Neutrophil (primary cell): ENCODE data around the gene CNTN5.

Experiments
- H3K27ac ChIP-seq: fragments of 200-600 bp; sonication (generic); 2 replicates; pipeline ENCODE4 v1.5.1; 2016; ENCODE audit warnings: mild to moderate bottlenecking, moderate library complexity
- H3K27me3 ChIP-seq: fragments of 200-600 bp; sonication (generic); 2 replicates; pipeline ENCODE4 v1.6.0; 2016; ENCODE audit warnings: mild to moderate bottlenecking
- H3K36me3 ChIP-seq: fragments of 200-600 bp; sonication (generic); 2 replicates; pipeline ENCODE4 v1.5.1; 2017
- H3K4me1 ChIP-seq, 2 experiments: fragments of 200-600 bp in 1 of 2; sonication (generic) in 1 of 2; 1 replicate in 1 of 2; 2 replicates in 1 of 2; pipeline versions ENCODE4 v1.5.1 to v1.6.1; 2013 to 2016; ENCODE audit warnings: low read depth in 1 of 2, low read length in 1 of 2, mild to moderate bottlenecking in 1 of 2, moderate library complexity in 1 of 2; ENCODE audit not compliant: control insufficient read depth in 1 of 2, insufficient read depth in 1 of 2
- H3K4me3 ChIP-seq, 2 experiments: fragments of 200-600 bp in 1 of 2; sonication (generic) in 1 of 2; 1 replicate in 1 of 2; 2 replicates in 1 of 2; pipeline ENCODE4 v1.5.1; 2013 to 2016; ENCODE audit warnings: low read depth in 1 of 2, low read length in 1 of 2, mild to moderate bottlenecking in 1 of 2, moderate library complexity in 1 of 2
- H3K9me3 ChIP-seq: fragments of 200-600 bp; sonication (generic); 2 replicates; pipeline ENCODE4 v1.5.1; 2016
- TF ChIP-seq, protein P1 (sequence below): fragments of 200-600 bp; sonication (generic); IDR thresholded peaks from 2 replicates; pipeline ENCODE4 v1.5.1; 2016; ENCODE audit warnings: antibody characterized with exemption

Gene CNTN5

DNA sequence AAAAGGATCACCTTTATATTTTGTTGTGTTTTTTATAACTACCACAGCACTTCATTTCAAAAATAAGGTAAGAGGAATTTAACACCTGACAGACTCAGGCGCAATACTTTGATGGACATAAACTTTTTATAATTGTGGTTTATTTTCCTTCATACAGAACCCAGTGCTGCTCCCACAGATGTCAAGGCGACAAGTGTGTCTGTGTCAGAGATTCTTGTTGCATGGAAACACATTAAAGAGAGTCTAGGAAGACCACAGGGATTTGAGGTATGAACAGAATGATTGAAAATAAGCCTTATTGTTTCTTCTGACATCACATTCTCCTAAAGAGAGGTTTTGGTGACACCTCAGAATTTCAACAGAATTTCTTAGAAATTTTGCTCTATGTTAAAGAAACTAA lies 1287.5 kb downstream of the CNTN5 start:
- Histone ChIP-seq H3K27me3 (no peaks in the 10 kb centered on the region), H3K4me3 (no peak overlapping the region), H3K9me3 (no peaks in the 10 kb centered on the region), H3K4me1 (no peaks in the 10 kb centered on the region), H3K27ac (no peak overlapping the region), H3K36me3 (no peaks in the 10 kb centered on the region)
- TF ChIP-seq, protein P1, sequence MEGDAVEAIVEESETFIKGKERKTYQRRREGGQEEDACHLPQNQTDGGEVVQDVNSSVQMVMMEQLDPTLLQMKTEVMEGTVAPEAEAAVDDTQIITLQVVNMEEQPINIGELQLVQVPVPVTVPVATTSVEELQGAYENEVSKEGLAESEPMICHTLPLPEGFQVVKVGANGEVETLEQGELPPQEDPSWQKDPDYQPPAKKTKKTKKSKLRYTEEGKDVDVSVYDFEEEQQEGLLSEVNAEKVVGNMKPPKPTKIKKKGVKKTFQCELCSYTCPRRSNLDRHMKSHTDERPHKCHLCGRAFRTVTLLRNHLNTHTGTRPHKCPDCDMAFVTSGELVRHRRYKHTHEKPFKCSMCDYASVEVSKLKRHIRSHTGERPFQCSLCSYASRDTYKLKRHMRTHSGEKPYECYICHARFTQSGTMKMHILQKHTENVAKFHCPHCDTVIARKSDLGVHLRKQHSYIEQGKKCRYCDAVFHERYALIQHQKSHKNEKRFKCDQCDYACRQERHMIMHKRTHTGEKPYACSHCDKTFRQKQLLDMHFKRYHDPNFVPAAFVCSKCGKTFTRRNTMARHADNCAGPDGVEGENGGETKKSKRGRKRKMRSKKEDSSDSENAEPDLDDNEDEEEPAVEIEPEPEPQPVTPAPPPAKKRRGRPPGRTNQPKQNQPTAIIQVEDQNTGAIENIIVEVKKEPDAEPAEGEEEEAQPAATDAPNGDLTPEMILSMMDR, result no peak

- Histone ChIP-seq H3K36me3 (no peaks in the 10 kb centered on the region), H3K4me3 (no peak overlapping the region)
- TF ChIP-seq, protein P1, result no peak
These were observed 1295.2 kb downstream of the CNTN5 start for GRCh38 chr11:100315946-100316345.

GRCh38 chr11:100316952-100317351 lies 1296.2 kb downstream of the CNTN5 start:
- no peak overlapping the region for H3K27ac ChIP-seq
- no peaks in the 10 kb centered on the region for H3K36me3 ChIP-seq
- TF ChIP-seq, protein P1, result no peak
- no peak overlapping the region for H3K4me3 ChIP-seq
- no peaks in the 10 kb centered on the region for H3K9me3 ChIP-seq
- H3K4me1 ChIP-seq, result no peaks in the 10 kb centered on the region
- H3K27me3 ChIP-seq, result no peaks in the 10 kb centered on the region

More at GRCh38 chr11:100315946-100316345, 1295.2 kb downstream of the CNTN5 start:
- H3K27ac ChIP-seq, result no peak overlapping the region
- no peaks in the 10 kb centered on the region for H3K27me3 ChIP-seq
- no peaks in the 10 kb centered on the region for H3K4me1 ChIP-seq
- H3K9me3 ChIP-seq, result no peaks in the 10 kb centered on the region

GRCh38 chr11:100319691-100320090 lies 1298.9 kb downstream of the CNTN5 start:
- Histone ChIP-seq H3K27ac (no peak overlapping the region), H3K36me3 (no peaks in the 10 kb centered on the region), H3K4me3 (no peak overlapping the region), H3K4me1 (no peaks in the 10 kb centered on the region), H3K27me3 (no peaks in the 10 kb centered on the region), H3K9me3 (no peaks in the 10 kb centered on the region)
- TF ChIP-seq, protein P1, result no peak

DNA sequence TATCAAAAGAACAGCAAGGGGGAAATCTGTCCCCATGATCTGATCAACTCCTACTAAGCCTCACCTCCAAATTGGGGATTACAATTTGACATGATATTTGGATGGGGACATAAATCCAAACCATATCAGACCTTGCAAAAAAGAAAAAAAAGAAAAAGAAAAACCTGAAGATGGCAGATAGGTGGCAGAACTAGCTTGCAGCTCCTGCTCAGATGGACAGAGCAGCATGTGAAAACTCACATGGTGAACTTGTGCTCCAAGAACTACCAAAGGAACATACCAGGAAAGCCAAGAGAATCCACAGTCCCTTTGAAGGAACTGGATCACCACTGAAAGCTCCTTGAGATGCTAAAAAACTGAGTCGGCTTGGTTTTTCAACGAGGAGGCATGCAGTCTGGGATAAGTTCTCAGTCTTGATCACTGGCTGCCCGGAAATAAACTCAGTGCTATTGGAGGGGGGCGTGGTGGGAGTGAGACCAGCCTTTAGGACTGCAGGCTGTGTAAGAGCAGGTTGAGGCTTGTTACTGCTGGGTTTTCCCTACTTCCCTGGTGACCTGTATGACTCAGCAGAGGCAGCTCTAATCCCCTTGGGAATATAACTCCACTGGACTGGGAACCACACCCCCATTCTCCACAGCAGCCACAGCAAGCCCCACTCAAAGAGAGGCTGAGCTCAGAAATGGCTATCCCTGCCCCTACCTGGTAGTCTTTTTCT lies 1308.0 kb downstream of the CNTN5 start:
- no peaks in the 10 kb centered on the region for H3K9me3 ChIP-seq
- H3K36me3 ChIP-seq, result no peaks in the 10 kb centered on the region
- H3K4me3 ChIP-seq, result no peak overlapping the region
- no peaks in the 10 kb centered on the region for H3K27me3 ChIP-seq
- H3K4me1 ChIP-seq, result no peaks in the 10 kb centered on the region
- H3K27ac ChIP-seq, result no peak overlapping the region
- TF ChIP-seq, protein P1, result no peak
